Measurements from ENCODE around the gene STMN3.
"Not testable (repeated sequence)": the region's sequence is repeated elsewhere in the genome, so short reads cannot be mapped to it uniquely, and the experiment has no call there.

- not testable (repeated sequence) for TF ChIP-seq EP300, POLR2A, POLR2AphosphoS5 (IDR thresholded peaks at IDR 0.05)
These were observed 2.7 kb downstream of the STMN3 start for GRCh38 chr20:63650486-63650885.

Measured in sigmoid colon (tissue), 4 donors.